ENCODE results near the gene RPS3. TPM values are rescaled to one million over a fixed set of nuclear protein-coding genes. Genes with fewer than 3 reads are reported as not detected.

RPS3 gene
- total RNA-seq, 1 experiment from 2014 or later = 4,109 TPM

GRCh38 chr11:75403037-75403436 lies 3.7 kb downstream of the RPS3 start:
- no peaks in the 10 kb centered on the region for H3K27me3 ChIP-seq (ENCODE audit: insufficient read depth, low read length)
- H4K20me1 ChIP-seq (ENCODE audit: insufficient read depth) = peaks cover 74% of the 10 kb centered on the region
- H3K9me2 ChIP-seq (ENCODE audit: insufficient read depth) = no peaks in the 10 kb centered on the region
- H3K9ac ChIP-seq (ENCODE audit: low read length) = peak overlapping the region; percentile 6; the same call in 1 of the 2 replicates
- intact Hi-C loops (cut with micrococcal nuclease) = no loop called here
- H3K27ac ChIP-seq (ENCODE audit: low read depth, low read length) = peak overlapping the region; percentile 18
- no peak overlapping the region for H2AFZ ChIP-seq (ENCODE audit: low read depth, low read length, poor library complexity, severe bottlenecking)
- DNase-seq (ENCODE audit: low read depth, low spot score) (no peak), ATAC-seq (no peak)
- BruUV-seq (replicated peaks) = no TSS peak
- H3K9me3 ChIP-seq (ENCODE audit: control insufficient read depth in 1 of 2, insufficient read depth in 1 of 2, low read depth in 1 of 2, low read length in 2 of 2) = no peaks in the 10 kb centered on the region
- peaks cover 4 to 36% of the 10 kb centered on the region in 2 experiments; a peak in 3 of 4 replicates for H3K4me1 ChIP-seq (ENCODE audit: control insufficient read depth in 1 of 2, insufficient read depth in 2 of 2, low read length in 2 of 2)
- POLR2A ChIA-PET = no interaction called here
- H3K36me3 ChIP-seq (ENCODE audit: control insufficient read depth in 1 of 2, insufficient read depth in 2 of 2, low read length in 2 of 2) = peaks cover 60 to 78% of the 10 kb centered on the region in 2 experiments
- H3K4me3 ChIP-seq (replicated peaks in 1 of 2; ENCODE audit: low read depth in 1 of 2, low read length in 2 of 2) = no peak overlapping the region
- TF ChIP-seq FOSL1 (IDR thresholded peaks at IDR 0.05; ENCODE audit: low read depth) (no peak), ZNF274 (IDR thresholded peaks at IDR 0.05; ENCODE audit: low read depth, low read length) (no peak), ZFX (IDR thresholded peaks at IDR 0.05) (no peak), EZH2 (IDR thresholded peaks at IDR 0.05) (no peak), POLR2AphosphoS5 (IDR thresholded peaks at IDR 0.05; ENCODE audit: low read depth, low read length) (no peak; the same call in 1 of the 2 replicates), JUND (IDR thresholded peaks at IDR 0.05) (no peak), RAD21 (IDR thresholded peaks at IDR 0.05; ENCODE audit: low read depth) (no peak), ATF3 (IDR thresholded peaks at IDR 0.05) (no peak), POLR2A (IDR thresholded peaks at IDR 0.05; ENCODE audit: borderline replicate concordance, extremely low read depth, insufficient read depth, insufficient read length) (no peak), ZBTB33 (IDR thresholded peaks at IDR 0.05; ENCODE audit: extremely low read depth, insufficient replicate concordance, low read length) (no peak), SRF (IDR thresholded peaks at IDR 0.05; ENCODE audit: low read depth) (no peak), EGR1 (IDR thresholded peaks at IDR 0.05; ENCODE audit: low read depth) (no peak), MAX (IDR thresholded peaks at IDR 0.05) (no peak), CTCF (IDR thresholded peaks at IDR 0.05 in 2 of 3, conservative IDR thresholded peaks at IDR 0.05 in 1 of 3; ENCODE audit: borderline replicate concordance in 1 of 3, insufficient read depth in 1 of 3, low read depth in 2 of 3, low read length in 2 of 3) (no peak), CEBPB (IDR thresholded peaks at IDR 0.05; ENCODE audit: low read depth) (no peak)
- RAD21 ChIA-PET (ENCODE audit: low non-redundant PET in 1 of 2, low total read pairs in 2 of 2, uncharacterized antibody in 2 of 2, unreplicated experiment in 2 of 2) = no interaction called here
- CTCF ChIA-PET = no interaction called here
- peaks cover 88% of the 10 kb centered on the region for H3K79me2 ChIP-seq (ENCODE audit: insufficient read depth, low read length)
- no peak overlapping the region; the same call in 1 of the 2 replicates for H3K4me2 ChIP-seq (ENCODE audit: low read length)
